Measurements from ENCODE around the gene EIF2D.

- no peak for TF ChIP-seq CTCF (IDR thresholded peaks at IDR 0.05)
- no peak for TF ChIP-seq POLR2AphosphoS5 (IDR thresholded peaks at IDR 0.05)
- TF ChIP-seq POLR2A (IDR thresholded peaks at IDR 0.05), result no peak
- TF ChIP-seq EP300 (IDR thresholded peaks at IDR 0.05), result no peak
These were observed 48.7 kb downstream of the EIF2D start for GRCh38 chr1:206563367-206564207.
